Keratinocyte (primary cell): ENCODE measurements around the gene RGSL1. TPM values are rescaled to one million over a fixed set of nuclear protein-coding genes. Genes with fewer than 3 reads are reported as not detected.

ENCODE experiments used
- DNase-seq: peaks from one replicate; pipeline ENCODE4 v3.0.0-alpha.2; 2011; ENCODE audit warnings: low read depth, missing footprints, low spot score
- FAIRE-seq: peaks from 2 replicates; lab custom pipeline; 2011; peaks lifted over from hg19 to GRCh38; lab: Jason Lieb, UNC
- H2AFZ ChIP-seq: 2 replicates; pipeline ENCODE4 v1.6.0; 2012; ENCODE audit warnings: low read length, control low read depth, inconsistent platforms; ENCODE audit not compliant: control insufficient read depth
- H3K27ac ChIP-seq: 2 replicates; pipeline ENCODE4 v1.5.1; 2011; ENCODE audit warnings: low read length; ENCODE audit not compliant: control insufficient read depth, insufficient read depth
- H3K27me3 ChIP-seq: 3 replicates; pipeline ENCODE4 v1.6.0; 2011; ENCODE audit warnings: low read length; ENCODE audit not compliant: control insufficient read depth, insufficient read depth; ENCODE audit errors: extremely low read depth
- H3K36me3 ChIP-seq, 2 experiments: 2 replicates in 1 of 2; 3 replicates in 1 of 2; pipeline ENCODE4 v1.5.1; 2011; ENCODE audit warnings: low read length in 2 of 2, mild to moderate bottlenecking in 1 of 2; ENCODE audit not compliant: control insufficient read depth in 2 of 2, insufficient read depth in 2 of 2; ENCODE audit errors: extremely low read depth in 1 of 2
- H3K4me1 ChIP-seq: 3 replicates; pipeline ENCODE4 v1.5.1; 2011; ENCODE audit warnings: low read length; ENCODE audit not compliant: control insufficient read depth, insufficient read depth; ENCODE audit errors: extremely low read depth
- H3K4me2 ChIP-seq: 3 replicates; pipeline ENCODE4 v1.6.0; 2011; ENCODE audit warnings: low read depth, low read length; ENCODE audit not compliant: control insufficient read depth, insufficient read depth; ENCODE audit errors: extremely low read depth
- H3K4me3 ChIP-seq, 3 experiments: fragments of 200-600 bp in 1 of 3; sonication (generic) in 1 of 3; 2 replicates in 2 of 3; 3 replicates in 1 of 3; pipeline ENCODE4 v1.5.1; 2011 to 2016; ENCODE audit warnings: low read length in 3 of 3, mild to moderate bottlenecking in 3 of 3, control low read depth in 2 of 3, inconsistent platforms in 1 of 3, low read depth in 1 of 3, mixed read lengths in 1 of 3, mixed run types in 1 of 3, moderate library complexity in 1 of 3; ENCODE audit not compliant: control insufficient read depth in 2 of 3, insufficient read depth in 2 of 3; ENCODE audit errors: extremely low read depth in 1 of 3
- H3K79me2 ChIP-seq: 2 replicates; pipeline ENCODE4 v1.6.0; 2012; ENCODE audit warnings: low read length; ENCODE audit not compliant: control insufficient read depth, insufficient read depth
- H3K9ac ChIP-seq: 3 replicates; pipeline ENCODE4 v1.6.0; 2011; ENCODE audit warnings: low read length; ENCODE audit not compliant: control insufficient read depth, insufficient read depth; ENCODE audit errors: extremely low read depth
- H3K9me1 ChIP-seq: 3 replicates; pipeline ENCODE4 v1.6.0; 2011; ENCODE audit warnings: low read length; ENCODE audit not compliant: control insufficient read depth, insufficient read depth; ENCODE audit errors: extremely low read depth
- H3K9me3 ChIP-seq: 2 replicates; pipeline ENCODE4 v1.5.1; 2012; ENCODE audit warnings: low read depth, low read length; ENCODE audit not compliant: control insufficient read depth
- H4K20me1 ChIP-seq: 3 replicates; pipeline ENCODE4 v1.6.0; 2011; ENCODE audit warnings: low read length; ENCODE audit not compliant: control insufficient read depth, insufficient read depth; ENCODE audit errors: extremely low read depth
- EZH2 ChIP-seq: IDR thresholded peaks from one replicate; pipeline ENCODE4 v1.6.1; 2012; ENCODE audit warnings: inconsistent platforms, mild to moderate bottlenecking, low read length, moderate library complexity
- dilution Hi-C: fragments of 300-500 bp; cut with MboI; formaldehyde crosslinking; loops from one replicate; pipeline ENCODE4 v1.7.0; 2020; ENCODE audit warnings: low sequenced_read_pairs; ENCODE audit not compliant: extremely low pct_ligation_motif_present
- polyA plus RNA-seq, 5 experiments: library from polyadenylated mRNA; depleted of rRNA in 3 of 5; stranded (reverse) in 3 of 5; stranded (forward) in 1 of 5; unstranded in 1 of 5; fragments of >200 nt; gene quantifications; 1 replicate in 1 of 5; 2 replicates in 3 of 5; 3 replicates in 1 of 5; pipeline versions ENCODE4 v1.2.1 to v1.2.3, GENCODE V29; 2011 to 2012; ENCODE audit warnings: missing spikeins in 2 of 5, low read depth in 1 of 5, low replicate concordance in 1 of 5
- TF ChIP-seq, protein P1 (sequence below), 3 experiments: IDR thresholded peaks in 1 of 3; conservative IDR thresholded peaks in 1 of 3; optimal IDR thresholded peaks in 1 of 3; 2 replicates in 2 of 3; 3 replicates in 1 of 3; pipeline versions ENCODE3 to v1.5.1; 2011; ENCODE audit warnings: low read length in 3 of 3, mild to moderate bottlenecking in 3 of 3, moderate library complexity in 2 of 3, control low read depth in 1 of 3, inconsistent platforms in 1 of 3; ENCODE audit not compliant: insufficient read depth in 2 of 3; ENCODE audit errors: extremely low read depth in 1 of 3

Gene RGSL1
- polyA plus RNA-seq, 1 donor (not counting 4 experiments of a cell fraction or from before 2014, with no cell fraction given), result not detected

DNA sequence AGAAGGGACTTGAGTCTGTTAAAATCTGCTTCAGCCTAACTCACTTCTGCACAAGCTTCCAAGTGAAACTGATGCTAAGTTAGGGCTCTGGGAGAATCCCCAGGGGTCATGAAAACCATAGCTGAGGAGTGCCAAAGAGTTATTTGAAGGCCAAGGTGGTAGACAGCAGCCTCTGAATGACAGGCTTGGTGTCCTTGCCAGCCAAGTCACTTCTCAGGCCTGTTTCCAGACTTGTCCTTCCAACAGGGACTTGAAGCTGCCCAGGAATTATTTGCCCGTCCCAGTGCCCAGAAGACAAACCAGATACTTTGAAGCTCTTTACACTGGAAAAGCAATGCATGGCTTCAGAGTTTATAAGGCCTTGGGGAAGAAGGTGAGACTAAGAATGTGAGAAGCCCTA is 105.5 kb downstream of the RGSL1 start:
- Histone ChIP-seq H3K9me3 (no peaks in the 10 kb centered on the region), H3K27ac (no peak overlapping the region), H3K4me3 (no peak overlapping the region), H3K9ac (no peak overlapping the region), H3K79me2 (no peaks in the 10 kb centered on the region), H3K9me1 (no peaks in the 10 kb centered on the region), H2AFZ (no peak overlapping the region), H3K36me3 (no peaks in the 10 kb centered on the region), H4K20me1 (no peaks in the 10 kb centered on the region), H3K27me3 (peaks cover 4% of the 10 kb centered on the region), H3K4me1 (no peaks in the 10 kb centered on the region), H3K4me2 (no peak overlapping the region)
- FAIRE-seq, result no peak
- dilution Hi-C loops, result no loop called here
- TF ChIP-seq, protein P1, sequence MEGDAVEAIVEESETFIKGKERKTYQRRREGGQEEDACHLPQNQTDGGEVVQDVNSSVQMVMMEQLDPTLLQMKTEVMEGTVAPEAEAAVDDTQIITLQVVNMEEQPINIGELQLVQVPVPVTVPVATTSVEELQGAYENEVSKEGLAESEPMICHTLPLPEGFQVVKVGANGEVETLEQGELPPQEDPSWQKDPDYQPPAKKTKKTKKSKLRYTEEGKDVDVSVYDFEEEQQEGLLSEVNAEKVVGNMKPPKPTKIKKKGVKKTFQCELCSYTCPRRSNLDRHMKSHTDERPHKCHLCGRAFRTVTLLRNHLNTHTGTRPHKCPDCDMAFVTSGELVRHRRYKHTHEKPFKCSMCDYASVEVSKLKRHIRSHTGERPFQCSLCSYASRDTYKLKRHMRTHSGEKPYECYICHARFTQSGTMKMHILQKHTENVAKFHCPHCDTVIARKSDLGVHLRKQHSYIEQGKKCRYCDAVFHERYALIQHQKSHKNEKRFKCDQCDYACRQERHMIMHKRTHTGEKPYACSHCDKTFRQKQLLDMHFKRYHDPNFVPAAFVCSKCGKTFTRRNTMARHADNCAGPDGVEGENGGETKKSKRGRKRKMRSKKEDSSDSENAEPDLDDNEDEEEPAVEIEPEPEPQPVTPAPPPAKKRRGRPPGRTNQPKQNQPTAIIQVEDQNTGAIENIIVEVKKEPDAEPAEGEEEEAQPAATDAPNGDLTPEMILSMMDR (optimal IDR thresholded peaks at IDR 0.05 in 1 of 3, IDR thresholded peaks at IDR 0.05 in 1 of 3, conservative IDR thresholded peaks at IDR 0.05 in 1 of 3; ENCODE audit: extremely low read depth in 1 of 3, insufficient read depth in 2 of 3, low read length in 3 of 3), result no peak
- no peak for TF ChIP-seq EZH2
- DNase-seq, result no peak

DNA sequence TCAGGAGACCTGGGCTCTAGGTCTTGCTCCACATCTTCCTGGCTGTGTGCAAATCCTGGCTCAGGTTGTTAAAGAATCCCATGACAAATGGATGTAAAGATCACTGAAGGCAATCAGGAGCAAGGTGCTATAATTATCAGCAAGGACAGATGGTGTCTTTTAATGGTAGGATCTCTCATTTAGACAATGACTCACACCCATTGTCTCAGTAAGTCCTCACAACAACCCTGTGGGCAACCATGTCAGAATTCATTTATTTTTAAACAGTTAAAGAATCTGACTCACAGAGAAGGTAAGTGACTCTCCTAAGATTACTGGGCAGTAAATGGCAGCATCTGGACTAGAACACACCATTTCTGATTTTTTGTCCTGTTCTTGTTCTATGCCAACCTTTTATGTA is 106.3 kb downstream of the RGSL1 start:
- Histone ChIP-seq H3K27ac (no peak overlapping the region), H3K9me1 (no peaks in the 10 kb centered on the region), H3K36me3 (no peaks in the 10 kb centered on the region), H4K20me1 (no peaks in the 10 kb centered on the region), H3K4me3 (no peak overlapping the region), H3K9ac (no peak overlapping the region), H3K4me2 (no peak overlapping the region), H3K79me2 (no peaks in the 10 kb centered on the region), H3K4me1 (no peaks in the 10 kb centered on the region), H3K27me3 (no peaks in the 10 kb centered on the region), H2AFZ (no peak overlapping the region), H3K9me3 (no peaks in the 10 kb centered on the region)
- dilution Hi-C loops, result no loop called here
- DNase-seq (no peak), FAIRE-seq (no peak)
- TF ChIP-seq, protein P1 (optimal IDR thresholded peaks at IDR 0.05 in 1 of 3, IDR thresholded peaks at IDR 0.05 in 1 of 3, conservative IDR thresholded peaks at IDR 0.05 in 1 of 3; ENCODE audit: extremely low read depth in 1 of 3, insufficient read depth in 2 of 3, low read length in 3 of 3), result no peak
- TF ChIP-seq EZH2, result no peak
